ENCODE measurements around the gene FREM2. TPM values are rescaled to one million over a fixed set of nuclear protein-coding genes. Genes with fewer than 3 reads are reported as not detected.

The FREM2 gene
- polyA plus RNA-seq, 2 of the 4 experiments (the other 2 are of a cell fraction): not detected

- H3K27ac ChIP-seq: no peak overlapping the region
- no peak overlapping the region for H3K4me2 ChIP-seq
- 4% methylated on average over 2 of the region's 2 CpGs for WGBS (ENCODE audit: missing lambda C conversion rate)
- H3K4me1 ChIP-seq: no peaks in the 10 kb centered on the region
- H3K9me3 ChIP-seq: no peaks in the 10 kb centered on the region
- no peak overlapping the region for H3K4me3 ChIP-seq
- no peak for TF ChIP-seq POLR2AphosphoS2 (conservative IDR thresholded peaks at IDR 0.05; ENCODE audit: low read length)
- TF ChIP-seq PHF8 (IDR thresholded peaks at IDR 0.05; ENCODE audit: borderline replicate concordance, low read depth): no peak
- no peak for TF ChIP-seq EP300 (IDR thresholded peaks at IDR 0.05)
- no peak for TF ChIP-seq EHMT2 (IDR thresholded peaks at IDR 0.05; ENCODE audit: low read depth)
- TF ChIP-seq TP53 (CRISPR knock-in tag; IDR thresholded peaks at IDR 0.05): no peak
- no peak for TF ChIP-seq CBX2 (IDR thresholded peaks at IDR 0.05; ENCODE audit: borderline replicate concordance, low read depth)
- no peak for TF ChIP-seq ZFP36 (IDR thresholded peaks at IDR 0.05; ENCODE audit: borderline replicate concordance, partially characterized antibody)
- no peak for TF ChIP-seq NR3C1 (IDR thresholded peaks at IDR 0.05)
- no peak for TF ChIP-seq PBX3 (IDR thresholded peaks at IDR 0.05)
- no peak for TF ChIP-seq KDM5A (IDR thresholded peaks at IDR 0.05)
- TF ChIP-seq FOXS1 (CRISPR knock-in tag; IDR thresholded peaks at IDR 0.05): no peak
- no peak for TF ChIP-seq BCL3 (IDR thresholded peaks at IDR 0.05)
- TF ChIP-seq ZSCAN20 (CRISPR knock-in tag; IDR thresholded peaks at IDR 0.05): no peak
- no peak for TF ChIP-seq CBX8 (IDR thresholded peaks at IDR 0.05)
- ChIA-PET POLR2A (no interaction called here), CTCF (no interaction called here)
- FAIRE-seq (no peak), ATAC-seq (no peak), DNase-seq (ENCODE audit: low read depth in 1 of 2, low spot score in 1 of 2) (no peak)
These were observed 184.4 kb downstream of the FREM2 start for GRCh38 chr13:38871275-38871674.

- Histone ChIP-seq H3K4me3 (no peak overlapping the region), H3K4me2 (no peak overlapping the region), H3K9me3 (no peaks in the 10 kb centered on the region), H3K4me1 (no peaks in the 10 kb centered on the region), H3K27ac (no peak overlapping the region)
- peak; percentile 9 to 41 for DNase-seq (ENCODE audit: low read depth in 1 of 2, low spot score in 1 of 2)
- ChIA-PET POLR2A (no interaction called here), CTCF (interaction anchor here (1.3 kb wide), 2 partner anchors 9 to 11 kb away, joined by 3 read pairs; no protein-coding TSS in a partner anchor)
- 0% methylated on average over 7 of the region's 7 CpGs for WGBS (ENCODE audit: missing lambda C conversion rate)
- no peak for FAIRE-seq
- 0 out of 6 replicates have a peak, but pooled peaks of 1 of the 2 experiments have one; percentile 48 for ATAC-seq
- TF ChIP-seq CTCF (IDR thresholded peaks at IDR 0.05) (peak; percentile 37; the same call in 2 of the 3 replicates), EP300 (IDR thresholded peaks at IDR 0.05) (no peak), RAD21 (conservative IDR thresholded peaks at IDR 0.05 in 1 of 2, IDR thresholded peaks at IDR 0.05 in 1 of 2) (peak; percentile 28 to 35; a peak in 2 of 5 replicates), SMC3 (IDR thresholded peaks at IDR 0.05) (0 out of 3 replicates have a peak, but pooled peaks have one; percentile 7), CHD2 (IDR thresholded peaks at IDR 0.05; ENCODE audit: low read length, partially characterized antibody) (no peak), HOXB13 (CRISPR knock-in tag; IDR thresholded peaks at IDR 0.05; ENCODE audit: low read depth) (no peak)
These were observed 185.8 kb downstream of the FREM2 start for GRCh38 chr13:38872693-38873092.

- WGBS (ENCODE audit: missing lambda C conversion rate): 0% methylated on average over 1 of the region's 1 CpG
- Histone ChIP-seq H3K4me2 (no peak overlapping the region), H3K4me1 (no peaks in the 10 kb centered on the region), H3K4me3 (no peak overlapping the region), H3K9me3 (no peaks in the 10 kb centered on the region), H3K27ac (no peak overlapping the region)
- DNase-seq (ENCODE audit: low read depth in 1 of 2, low spot score in 1 of 2): no peak
- FAIRE-seq: no peak
- ATAC-seq: no peak
- ChIA-PET CTCF (interaction anchor here (0.9 kb wide), 1 partner anchor 40 kb away, joined by 3 read pairs; no protein-coding TSS in a partner anchor), POLR2A (no interaction called here)
- TF ChIP-seq RNF2 (IDR thresholded peaks at IDR 0.05; ENCODE audit: borderline replicate concordance, low read depth) (no peak), USF2 (IDR thresholded peaks at IDR 0.05) (no peak)
These were observed 188.5 kb downstream of the FREM2 start for GRCh38 chr13:38875186-38875875.
